ENCODE measurements around the gene HSBP1.

GRCh38 chr16:83793179-83793578, 14.6 kb upstream of the HSBP1 start:
- no peak for TF ChIP-seq CTCF (IDR thresholded peaks at IDR 0.05)
- TF ChIP-seq POLR2AphosphoS5 (IDR thresholded peaks at IDR 0.05): no peak

Measured in sigmoid colon (tissue), 4 donors.